ENCODE data around the gene NR1D2. TPM values are rescaled to one million over a fixed set of nuclear protein-coding genes. Genes with fewer than 3 reads are reported as not detected.

NR1D2 gene
- total RNA-seq, 1 experiment from 2014 or later, result 18.4 TPM

DNA sequence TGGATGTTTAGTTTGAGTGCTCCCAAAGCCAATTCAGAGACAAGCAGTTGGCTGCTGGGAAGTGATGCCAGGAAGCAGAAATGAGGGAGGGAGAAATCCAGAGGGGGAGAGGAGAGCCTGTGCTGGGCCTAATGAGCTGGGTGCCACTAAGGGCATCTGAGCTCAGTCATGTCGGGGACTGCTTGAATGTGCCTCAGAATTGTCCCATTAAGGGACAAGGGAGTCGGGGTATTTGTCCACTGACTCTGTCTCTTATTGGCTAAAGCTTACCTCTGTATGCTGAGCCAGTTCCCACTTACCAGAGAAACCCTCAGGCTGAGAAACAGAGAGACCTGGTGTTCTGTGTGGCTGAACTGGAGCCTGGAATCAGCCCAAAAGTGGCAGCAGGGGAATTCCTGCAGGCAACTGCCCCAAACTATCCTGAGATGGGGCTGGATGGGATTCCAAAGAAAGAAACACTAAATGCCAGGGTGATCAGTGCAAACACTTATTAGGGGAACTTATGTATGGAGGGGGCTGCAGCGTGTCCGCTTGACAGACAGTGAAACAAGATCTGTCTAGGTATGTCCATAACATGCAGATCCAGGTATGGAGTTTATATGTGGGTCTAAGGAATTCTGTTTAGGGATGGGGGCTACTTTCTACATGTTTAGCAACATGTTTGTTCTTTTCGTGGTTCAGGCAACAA, 48.6 kb downstream of the NR1D2 start:
- no peak for ATAC-seq
- TF ChIP-seq, protein P1, sequence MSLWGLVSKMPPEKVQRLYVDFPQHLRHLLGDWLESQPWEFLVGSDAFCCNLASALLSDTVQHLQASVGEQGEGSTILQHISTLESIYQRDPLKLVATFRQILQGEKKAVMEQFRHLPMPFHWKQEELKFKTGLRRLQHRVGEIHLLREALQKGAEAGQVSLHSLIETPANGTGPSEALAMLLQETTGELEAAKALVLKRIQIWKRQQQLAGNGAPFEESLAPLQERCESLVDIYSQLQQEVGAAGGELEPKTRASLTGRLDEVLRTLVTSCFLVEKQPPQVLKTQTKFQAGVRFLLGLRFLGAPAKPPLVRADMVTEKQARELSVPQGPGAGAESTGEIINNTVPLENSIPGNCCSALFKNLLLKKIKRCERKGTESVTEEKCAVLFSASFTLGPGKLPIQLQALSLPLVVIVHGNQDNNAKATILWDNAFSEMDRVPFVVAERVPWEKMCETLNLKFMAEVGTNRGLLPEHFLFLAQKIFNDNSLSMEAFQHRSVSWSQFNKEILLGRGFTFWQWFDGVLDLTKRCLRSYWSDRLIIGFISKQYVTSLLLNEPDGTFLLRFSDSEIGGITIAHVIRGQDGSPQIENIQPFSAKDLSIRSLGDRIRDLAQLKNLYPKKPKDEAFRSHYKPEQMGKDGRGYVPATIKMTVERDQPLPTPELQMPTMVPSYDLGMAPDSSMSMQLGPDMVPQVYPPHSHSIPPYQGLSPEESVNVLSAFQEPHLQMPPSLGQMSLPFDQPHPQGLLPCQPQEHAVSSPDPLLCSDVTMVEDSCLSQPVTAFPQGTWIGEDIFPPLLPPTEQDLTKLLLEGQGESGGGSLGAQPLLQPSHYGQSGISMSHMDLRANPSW (CRISPR knock-in tag; conservative IDR thresholded peaks at IDR 0.05; ENCODE audit: low read depth), result no peak
- TF ChIP-seq NFYB (CRISPR knock-in tag; conservative IDR thresholded peaks at IDR 0.05; ENCODE audit: low read depth) (no peak), JUN (CRISPR knock-in tag; IDR thresholded peaks at IDR 0.05) (no peak), GTF2I (CRISPR knock-in tag; conservative IDR thresholded peaks at IDR 0.05) (no peak), MYBL2 (CRISPR knock-in tag; IDR thresholded peaks at IDR 0.05) (no peak), FOXP1 (CRISPR knock-in tag; IDR thresholded peaks at IDR 0.05; ENCODE audit: borderline replicate concordance) (no peak), NR2C2 (CRISPR knock-in tag; IDR thresholded peaks at IDR 0.05) (no peak), CREB1 (CRISPR knock-in tag; IDR thresholded peaks at IDR 0.05) (no peak), JAZF1 (CRISPR knock-in tag; IDR thresholded peaks at IDR 0.05) (no peak), MXD4 (CRISPR knock-in tag; IDR thresholded peaks at IDR 0.05; ENCODE audit: borderline replicate concordance) (no peak)
- TF ChIP-seq, protein P2, sequence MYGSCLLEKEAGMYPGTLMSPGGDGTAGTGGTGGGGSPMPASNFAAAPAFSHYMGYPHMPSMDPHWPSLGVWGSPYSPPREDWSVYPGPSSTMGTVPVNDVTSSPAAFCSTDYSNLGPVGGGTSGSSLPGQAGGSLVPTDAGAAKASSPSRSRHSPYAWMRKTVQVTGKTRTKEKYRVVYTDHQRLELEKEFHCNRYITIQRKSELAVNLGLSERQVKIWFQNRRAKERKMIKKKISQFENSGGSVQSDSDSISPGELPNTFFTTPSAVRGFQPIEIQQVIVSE (CRISPR knock-in tag; IDR thresholded peaks at IDR 0.05; ENCODE audit: borderline replicate concordance), result no peak
- TF ChIP-seq, protein P3, sequence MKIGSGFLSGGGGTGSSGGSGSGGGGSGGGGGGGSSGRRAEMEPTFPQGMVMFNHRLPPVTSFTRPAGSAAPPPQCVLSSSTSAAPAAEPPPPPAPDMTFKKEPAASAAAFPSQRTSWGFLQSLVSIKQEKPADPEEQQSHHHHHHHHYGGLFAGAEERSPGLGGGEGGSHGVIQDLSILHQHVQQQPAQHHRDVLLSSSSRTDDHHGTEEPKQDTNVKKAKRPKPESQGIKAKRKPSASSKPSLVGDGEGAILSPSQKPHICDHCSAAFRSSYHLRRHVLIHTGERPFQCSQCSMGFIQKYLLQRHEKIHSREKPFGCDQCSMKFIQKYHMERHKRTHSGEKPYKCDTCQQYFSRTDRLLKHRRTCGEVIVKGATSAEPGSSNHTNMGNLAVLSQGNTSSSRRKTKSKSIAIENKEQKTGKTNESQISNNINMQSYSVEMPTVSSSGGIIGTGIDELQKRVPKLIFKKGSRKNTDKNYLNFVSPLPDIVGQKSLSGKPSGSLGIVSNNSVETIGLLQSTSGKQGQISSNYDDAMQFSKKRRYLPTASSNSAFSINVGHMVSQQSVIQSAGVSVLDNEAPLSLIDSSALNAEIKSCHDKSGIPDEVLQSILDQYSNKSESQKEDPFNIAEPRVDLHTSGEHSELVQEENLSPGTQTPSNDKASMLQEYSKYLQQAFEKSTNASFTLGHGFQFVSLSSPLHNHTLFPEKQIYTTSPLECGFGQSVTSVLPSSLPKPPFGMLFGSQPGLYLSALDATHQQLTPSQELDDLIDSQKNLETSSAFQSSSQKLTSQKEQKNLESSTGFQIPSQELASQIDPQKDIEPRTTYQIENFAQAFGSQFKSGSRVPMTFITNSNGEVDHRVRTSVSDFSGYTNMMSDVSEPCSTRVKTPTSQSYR (CRISPR knock-in tag; IDR thresholded peaks at IDR 0.05), result no peak
- TF ChIP-seq, protein P4, sequence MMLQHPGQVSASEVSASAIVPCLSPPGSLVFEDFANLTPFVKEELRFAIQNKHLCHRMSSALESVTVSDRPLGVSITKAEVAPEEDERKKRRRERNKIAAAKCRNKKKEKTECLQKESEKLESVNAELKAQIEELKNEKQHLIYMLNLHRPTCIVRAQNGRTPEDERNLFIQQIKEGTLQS (CRISPR knock-in tag; conservative IDR thresholded peaks at IDR 0.05), result no peak
- TF ChIP-seq, protein P5, sequence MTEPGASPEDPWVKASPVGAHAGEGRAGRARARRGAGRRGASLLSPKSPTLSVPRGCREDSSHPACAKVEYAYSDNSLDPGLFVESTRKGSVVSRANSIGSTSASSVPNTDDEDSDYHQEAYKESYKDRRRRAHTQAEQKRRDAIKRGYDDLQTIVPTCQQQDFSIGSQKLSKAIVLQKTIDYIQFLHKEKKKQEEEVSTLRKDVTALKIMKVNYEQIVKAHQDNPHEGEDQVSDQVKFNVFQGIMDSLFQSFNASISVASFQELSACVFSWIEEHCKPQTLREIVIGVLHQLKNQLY (CRISPR knock-in tag; IDR thresholded peaks at IDR 0.05), result no peak
- TF ChIP-seq, protein P6, sequence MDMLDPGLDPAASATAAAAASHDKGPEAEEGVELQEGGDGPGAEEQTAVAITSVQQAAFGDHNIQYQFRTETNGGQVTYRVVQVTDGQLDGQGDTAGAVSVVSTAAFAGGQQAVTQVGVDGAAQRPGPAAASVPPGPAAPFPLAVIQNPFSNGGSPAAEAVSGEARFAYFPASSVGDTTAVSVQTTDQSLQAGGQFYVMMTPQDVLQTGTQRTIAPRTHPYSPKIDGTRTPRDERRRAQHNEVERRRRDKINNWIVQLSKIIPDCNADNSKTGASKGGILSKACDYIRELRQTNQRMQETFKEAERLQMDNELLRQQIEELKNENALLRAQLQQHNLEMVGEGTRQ (CRISPR knock-in tag; IDR thresholded peaks at IDR 0.05), result no peak
- TF ChIP-seq, protein P7, sequence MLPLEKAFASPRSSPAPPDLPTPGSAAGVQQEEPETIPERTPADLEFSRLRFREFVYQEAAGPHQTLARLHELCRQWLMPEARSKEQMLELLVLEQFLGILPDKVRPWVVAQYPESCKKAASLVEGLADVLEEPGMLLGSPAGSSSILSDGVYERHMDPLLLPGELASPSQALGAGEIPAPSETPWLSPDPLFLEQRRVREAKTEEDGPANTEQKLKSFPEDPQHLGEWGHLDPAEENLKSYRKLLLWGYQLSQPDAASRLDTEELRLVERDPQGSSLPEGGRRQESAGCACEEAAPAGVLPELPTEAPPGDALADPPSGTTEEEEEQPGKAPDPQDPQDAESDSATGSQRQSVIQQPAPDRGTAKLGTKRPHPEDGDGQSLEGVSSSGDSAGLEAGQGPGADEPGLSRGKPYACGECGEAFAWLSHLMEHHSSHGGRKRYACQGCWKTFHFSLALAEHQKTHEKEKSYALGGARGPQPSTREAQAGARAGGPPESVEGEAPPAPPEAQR (CRISPR knock-in tag; IDR thresholded peaks at IDR 0.05), result no peak
- TF ChIP-seq, protein P8, sequence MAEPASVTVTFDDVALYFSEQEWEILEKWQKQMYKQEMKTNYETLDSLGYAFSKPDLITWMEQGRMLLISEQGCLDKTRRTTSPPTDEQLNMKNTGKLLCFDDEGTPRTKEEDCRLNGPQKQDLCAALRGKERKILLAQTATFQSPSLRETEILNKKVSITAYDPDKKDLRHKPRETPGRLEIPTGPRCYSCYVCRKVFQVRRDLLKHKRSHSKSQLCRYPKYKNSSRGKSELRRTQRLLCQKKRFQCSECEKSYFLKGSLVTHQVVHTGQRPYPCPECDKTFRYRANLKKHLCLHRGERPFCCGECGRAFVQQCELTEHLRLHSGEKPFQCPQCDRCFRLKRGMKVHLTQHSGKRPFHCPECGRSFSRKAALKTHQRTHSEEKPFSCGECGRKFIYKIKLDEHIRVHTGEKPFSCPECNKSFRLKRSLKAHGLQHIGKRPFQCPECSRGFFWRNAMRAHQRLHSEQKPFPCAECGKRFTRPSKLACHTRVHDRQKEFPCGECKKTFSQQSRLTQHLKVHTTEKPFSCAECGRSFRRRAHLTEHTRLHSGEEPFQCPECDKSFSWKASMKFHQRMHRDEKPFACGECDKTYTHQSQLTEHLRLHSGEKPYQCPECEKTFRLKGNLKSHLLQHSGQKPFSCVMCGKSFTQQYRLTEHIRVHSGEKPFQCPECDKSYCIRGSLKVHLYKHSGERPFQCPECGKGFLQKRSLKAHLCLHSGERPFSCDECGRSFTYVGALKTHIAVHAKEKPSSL (CRISPR knock-in tag; conservative IDR thresholded peaks at IDR 0.05), result no peak
- TF ChIP-seq, protein P9, sequence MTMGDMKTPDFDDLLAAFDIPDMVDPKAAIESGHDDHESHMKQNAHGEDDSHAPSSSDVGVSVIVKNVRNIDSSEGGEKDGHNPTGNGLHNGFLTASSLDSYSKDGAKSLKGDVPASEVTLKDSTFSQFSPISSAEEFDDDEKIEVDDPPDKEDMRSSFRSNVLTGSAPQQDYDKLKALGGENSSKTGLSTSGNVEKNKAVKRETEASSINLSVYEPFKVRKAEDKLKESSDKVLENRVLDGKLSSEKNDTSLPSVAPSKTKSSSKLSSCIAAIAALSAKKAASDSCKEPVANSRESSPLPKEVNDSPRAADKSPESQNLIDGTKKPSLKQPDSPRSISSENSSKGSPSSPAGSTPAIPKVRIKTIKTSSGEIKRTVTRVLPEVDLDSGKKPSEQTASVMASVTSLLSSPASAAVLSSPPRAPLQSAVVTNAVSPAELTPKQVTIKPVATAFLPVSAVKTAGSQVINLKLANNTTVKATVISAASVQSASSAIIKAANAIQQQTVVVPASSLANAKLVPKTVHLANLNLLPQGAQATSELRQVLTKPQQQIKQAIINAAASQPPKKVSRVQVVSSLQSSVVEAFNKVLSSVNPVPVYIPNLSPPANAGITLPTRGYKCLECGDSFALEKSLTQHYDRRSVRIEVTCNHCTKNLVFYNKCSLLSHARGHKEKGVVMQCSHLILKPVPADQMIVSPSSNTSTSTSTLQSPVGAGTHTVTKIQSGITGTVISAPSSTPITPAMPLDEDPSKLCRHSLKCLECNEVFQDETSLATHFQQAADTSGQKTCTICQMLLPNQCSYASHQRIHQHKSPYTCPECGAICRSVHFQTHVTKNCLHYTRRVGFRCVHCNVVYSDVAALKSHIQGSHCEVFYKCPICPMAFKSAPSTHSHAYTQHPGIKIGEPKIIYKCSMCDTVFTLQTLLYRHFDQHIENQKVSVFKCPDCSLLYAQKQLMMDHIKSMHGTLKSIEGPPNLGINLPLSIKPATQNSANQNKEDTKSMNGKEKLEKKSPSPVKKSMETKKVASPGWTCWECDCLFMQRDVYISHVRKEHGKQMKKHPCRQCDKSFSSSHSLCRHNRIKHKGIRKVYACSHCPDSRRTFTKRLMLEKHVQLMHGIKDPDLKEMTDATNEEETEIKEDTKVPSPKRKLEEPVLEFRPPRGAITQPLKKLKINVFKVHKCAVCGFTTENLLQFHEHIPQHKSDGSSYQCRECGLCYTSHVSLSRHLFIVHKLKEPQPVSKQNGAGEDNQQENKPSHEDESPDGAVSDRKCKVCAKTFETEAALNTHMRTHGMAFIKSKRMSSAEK (CRISPR knock-in tag; IDR thresholded peaks at IDR 0.05; ENCODE audit: borderline replicate concordance), result no peak

More for the DNA sequence above, 48.6 kb downstream of the NR1D2 start:
- CTCF ChIA-PET, result no interaction called here
- Mint-ChIP-seq H3K4me3 (no peak overlapping the region), H3K27ac (no peak overlapping the region), H3K9me3 (no peaks in the 10 kb centered on the region), H3K4me1 (peaks cover 6% of the 10 kb centered on the region), H3K27me3 (ENCODE audit: low read depth) (no peaks in the 10 kb centered on the region; the same call in 1 of the 2 replicates), H3K36me3 (no peaks in the 10 kb centered on the region)
- DNase-seq (ENCODE audit: low spot score), result no peak
- POLR2A ChIA-PET, result no interaction called here

Data from WTC11 (cell line).